ENCODE results near the gene HK2.

HK2 gene

GRCh38 chr2:74873012-74873665 lies 39.2 kb downstream of the HK2 start:
- H3K27ac Mint-ChIP-seq, result no peak overlapping the region
- DNase-seq (ENCODE audit: low spot score in 2 of 2) (no peak), ATAC-seq (ENCODE audit: low read depth) (no peak)
- no peaks in the 10 kb centered on the region for H3K9me3 Mint-ChIP-seq
- H3K27me3 Mint-ChIP-seq, result no peaks in the 10 kb centered on the region
- no peak overlapping the region for H3K4me3 Mint-ChIP-seq
- H3K4me1 Mint-ChIP-seq, result no peaks in the 10 kb centered on the region
- H3K36me3 Mint-ChIP-seq, result peaks cover 10% of the 10 kb centered on the region

DNA sequence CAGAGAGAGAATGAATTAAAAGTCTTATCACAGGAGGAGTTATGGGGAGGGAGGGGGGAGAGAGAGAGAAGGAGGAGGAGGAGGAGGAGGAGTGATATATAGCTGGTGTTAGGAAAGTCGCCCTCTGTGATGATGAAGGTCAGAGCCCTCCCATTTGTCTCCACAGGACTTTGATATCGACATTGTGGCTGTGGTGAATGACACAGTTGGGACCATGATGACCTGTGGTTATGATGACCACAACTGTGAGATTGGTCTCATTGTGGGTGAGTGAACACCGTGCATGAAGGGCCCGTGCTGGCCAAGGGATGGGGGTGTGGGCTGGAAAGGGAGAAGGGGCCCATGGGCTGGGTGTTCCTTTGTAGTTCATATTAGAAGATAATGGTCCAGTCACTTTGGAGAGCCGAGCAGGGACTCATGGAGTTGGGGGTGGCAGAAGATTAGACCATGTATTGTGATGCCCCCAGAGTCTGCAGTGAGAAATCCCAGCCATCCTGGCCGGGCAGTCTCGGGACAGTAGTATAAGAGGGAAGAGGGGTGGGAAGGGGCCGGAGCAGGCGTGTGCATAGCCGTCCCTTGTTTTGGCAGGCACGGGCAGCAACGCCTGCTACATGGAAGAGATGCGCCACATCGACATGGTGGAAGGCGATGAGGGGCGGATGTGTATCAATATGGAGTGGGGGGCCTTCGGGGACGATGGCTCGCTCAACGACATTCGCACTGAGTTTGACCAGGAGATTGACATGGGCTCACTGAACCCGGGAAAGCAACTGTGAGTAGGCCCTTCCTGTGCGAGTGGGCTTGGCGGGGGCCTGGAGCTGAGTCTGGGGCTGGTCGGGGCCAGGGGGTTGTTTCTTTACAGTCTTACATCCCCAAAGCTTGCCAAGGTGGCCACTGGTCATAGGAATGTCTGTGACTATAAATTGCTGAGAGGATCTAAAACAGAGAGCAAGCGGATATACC lies 40.0 kb downstream of the HK2 start:
- H3K27me3 Mint-ChIP-seq, result no peaks in the 10 kb centered on the region
- no peak for ATAC-seq (ENCODE audit: low read depth)

GRCh38 chr2:74876081-74876886 lies 42.4 kb downstream of the HK2 start:
- DNase-seq (ENCODE audit: low spot score in 2 of 2) (peak; percentile 43 to 76), ATAC-seq (ENCODE audit: low read depth) (peak; percentile 88)
- H3K27me3 Mint-ChIP-seq, result no peaks in the 10 kb centered on the region
- no peaks in the 10 kb centered on the region for H3K4me1 Mint-ChIP-seq
- peaks cover 11% of the 10 kb centered on the region for H3K36me3 Mint-ChIP-seq
- peak overlapping the region; percentile 51 for H3K27ac Mint-ChIP-seq
- H3K9me3 Mint-ChIP-seq, result no peaks in the 10 kb centered on the region
- no peak overlapping the region for H3K4me3 Mint-ChIP-seq

More for the DNA sequence above, 40.0 kb downstream of the HK2 start:
- Mint-ChIP-seq H3K27ac (no peak overlapping the region), H3K36me3 (peaks cover 6% of the 10 kb centered on the region), H3K4me1 (no peaks in the 10 kb centered on the region), H3K4me3 (no peak overlapping the region), H3K9me3 (no peaks in the 10 kb centered on the region)
- DNase-seq (ENCODE audit: low spot score in 2 of 2), result no peak

DNA sequence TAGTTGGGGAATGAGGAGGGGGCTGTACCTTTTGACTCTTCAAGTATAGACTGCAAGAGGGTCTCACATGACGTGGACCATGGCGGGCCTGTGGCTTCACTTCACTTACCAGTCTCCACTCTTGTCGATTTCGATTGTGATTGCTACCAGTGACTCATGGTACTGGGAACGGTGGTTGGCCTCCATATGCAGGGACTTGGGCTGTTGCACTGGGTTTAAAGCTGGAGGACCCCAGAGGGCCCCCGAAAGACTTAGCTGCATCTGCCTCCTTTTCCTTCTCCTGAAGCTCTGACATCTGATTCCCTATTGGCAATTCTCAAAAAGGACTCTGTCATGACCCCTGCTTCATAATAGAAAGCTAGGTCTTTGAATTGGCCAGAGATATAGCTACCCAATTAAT lies 43.4 kb downstream of the HK2 start:
- no peaks in the 10 kb centered on the region for H3K9me3 Mint-ChIP-seq
- no peaks in the 10 kb centered on the region for H3K4me1 Mint-ChIP-seq
- no peaks in the 10 kb centered on the region for H3K27me3 Mint-ChIP-seq
- no peak overlapping the region for H3K4me3 Mint-ChIP-seq
- H3K36me3 Mint-ChIP-seq, result peaks cover 13% of the 10 kb centered on the region
- no peak for DNase-seq (ENCODE audit: low spot score in 2 of 2)
- no peak overlapping the region for H3K27ac Mint-ChIP-seq
- ATAC-seq (ENCODE audit: low read depth), result no peak

GRCh38 chr2:74877781-74878433 lies 44.0 kb downstream of the HK2 start:
- Mint-ChIP-seq H3K4me3 (no peak overlapping the region), H3K27me3 (no peaks in the 10 kb centered on the region), H3K4me1 (no peaks in the 10 kb centered on the region), H3K27ac (no peak overlapping the region), H3K9me3 (no peaks in the 10 kb centered on the region), H3K36me3 (peaks cover 13% of the 10 kb centered on the region)
- no peak for DNase-seq (ENCODE audit: low spot score in 2 of 2)
- no peak for ATAC-seq (ENCODE audit: low read depth)

DNA sequence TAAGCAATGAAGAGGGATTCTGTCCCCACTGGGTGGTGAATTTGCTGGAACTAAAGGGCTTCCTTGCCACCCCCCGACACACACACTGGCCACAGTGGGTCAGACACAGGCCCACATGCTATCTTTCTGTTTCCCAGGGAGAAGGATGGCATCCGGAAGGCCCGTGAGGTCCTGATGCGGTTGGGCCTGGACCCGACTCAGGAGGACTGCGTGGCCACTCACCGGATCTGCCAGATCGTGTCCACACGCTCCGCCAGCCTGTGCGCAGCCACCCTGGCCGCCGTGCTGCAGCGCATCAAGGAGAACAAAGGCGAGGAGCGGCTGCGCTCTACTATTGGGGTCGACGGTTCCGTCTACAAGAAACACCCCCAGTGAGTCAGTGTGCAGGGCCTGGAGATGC lies 44.6 kb downstream of the HK2 start:
- ATAC-seq (ENCODE audit: low read depth) (no peak), DNase-seq (ENCODE audit: low spot score in 2 of 2) (no peak)
- Mint-ChIP-seq H3K4me1 (no peaks in the 10 kb centered on the region), H3K27me3 (no peaks in the 10 kb centered on the region), H3K4me3 (no peak overlapping the region), H3K27ac (no peak overlapping the region), H3K9me3 (no peaks in the 10 kb centered on the region), H3K36me3 (peaks cover 15% of the 10 kb centered on the region)

- peaks cover 18% of the 10 kb centered on the region for H3K36me3 Mint-ChIP-seq
- H3K4me1 Mint-ChIP-seq, result no peaks in the 10 kb centered on the region
- no peak overlapping the region for H3K27ac Mint-ChIP-seq
- H3K27me3 Mint-ChIP-seq, result no peaks in the 10 kb centered on the region
- ATAC-seq (ENCODE audit: low read depth) (no peak), DNase-seq (ENCODE audit: low spot score in 2 of 2) (no peak)
- H3K9me3 Mint-ChIP-seq, result no peaks in the 10 kb centered on the region
- H3K4me3 Mint-ChIP-seq, result no peak overlapping the region
Observed at GRCh38 chr2:74880054-74880728, 46.3 kb downstream of the HK2 start.

DNA sequence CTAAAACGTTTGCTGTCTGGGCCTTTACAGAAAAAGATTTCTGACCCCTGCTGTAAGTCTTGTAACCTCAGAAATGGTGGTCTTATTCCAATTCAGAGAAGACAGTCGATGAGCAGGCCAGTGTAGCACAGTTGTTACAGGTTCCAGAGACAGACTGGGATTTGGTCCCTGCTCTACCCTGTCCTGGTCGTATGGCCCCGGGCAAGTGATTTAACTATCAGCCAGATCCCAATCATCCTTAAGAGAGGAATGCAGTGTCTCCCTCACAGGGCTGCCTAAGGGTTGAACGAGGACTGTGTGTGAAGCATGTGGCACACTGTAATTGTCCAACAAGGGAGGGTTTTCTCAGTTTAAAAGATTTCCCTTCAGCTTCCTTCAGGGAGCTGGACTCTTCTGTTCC lies 47.2 kb downstream of the HK2 start:
- DNase-seq (ENCODE audit: low spot score in 2 of 2) (no peak), ATAC-seq (ENCODE audit: low read depth) (no peak)
- Mint-ChIP-seq H3K27me3 (no peaks in the 10 kb centered on the region), H3K4me3 (no peak overlapping the region), H3K36me3 (peaks cover 22% of the 10 kb centered on the region), H3K4me1 (no peaks in the 10 kb centered on the region), H3K9me3 (no peaks in the 10 kb centered on the region), H3K27ac (no peak overlapping the region)

DNA sequence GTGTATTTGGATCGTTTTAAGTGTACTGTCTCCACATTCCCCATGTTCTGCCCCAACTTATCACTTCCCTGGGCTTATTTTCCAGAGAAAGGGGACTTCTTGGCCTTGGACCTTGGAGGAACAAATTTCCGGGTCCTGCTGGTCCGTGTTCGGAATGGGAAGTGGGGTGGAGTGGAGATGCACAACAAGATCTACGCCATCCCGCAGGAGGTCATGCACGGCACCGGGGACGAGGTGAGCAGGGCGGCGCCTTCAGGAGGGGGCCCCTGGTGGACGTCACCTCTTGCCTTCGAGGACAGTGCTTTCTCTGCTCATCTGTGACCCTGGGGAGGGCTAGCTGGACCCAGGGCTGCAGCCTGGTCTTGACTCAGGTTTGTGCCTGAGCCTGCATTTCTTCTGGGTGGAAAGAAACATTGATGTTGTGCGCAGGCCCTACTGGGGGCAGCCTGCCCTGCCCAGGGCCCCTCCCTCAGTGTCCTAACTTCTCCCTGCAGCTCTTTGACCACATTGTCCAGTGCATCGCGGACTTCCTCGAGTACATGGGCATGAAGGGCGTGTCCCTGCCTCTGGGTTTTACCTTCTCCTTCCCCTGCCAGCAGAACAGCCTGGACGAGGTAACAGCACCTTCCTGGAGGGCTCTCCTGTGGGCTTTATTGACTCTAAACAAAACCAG lies 47.8 kb downstream of the HK2 start:
- ATAC-seq (ENCODE audit: low read depth) (no peak), DNase-seq (ENCODE audit: low spot score in 2 of 2) (no peak)
- H3K36me3 Mint-ChIP-seq, result peaks cover 24% of the 10 kb centered on the region
- H3K4me3 Mint-ChIP-seq, result no peak overlapping the region
- H3K27ac Mint-ChIP-seq, result no peak overlapping the region
- H3K4me1 Mint-ChIP-seq, result no peaks in the 10 kb centered on the region
- no peaks in the 10 kb centered on the region for H3K9me3 Mint-ChIP-seq
- no peaks in the 10 kb centered on the region for H3K27me3 Mint-ChIP-seq

- no peaks in the 10 kb centered on the region for H3K4me1 Mint-ChIP-seq
- peaks cover 24% of the 10 kb centered on the region for H3K36me3 Mint-ChIP-seq
- no peak overlapping the region for H3K27ac Mint-ChIP-seq
- H3K27me3 Mint-ChIP-seq, result no peaks in the 10 kb centered on the region
- no peak overlapping the region for H3K4me3 Mint-ChIP-seq
- no peak for ATAC-seq (ENCODE audit: low read depth)
- no peak for DNase-seq (ENCODE audit: low spot score in 2 of 2)
- no peaks in the 10 kb centered on the region for H3K9me3 Mint-ChIP-seq
Observed at GRCh38 chr2:74882299-74882687, 48.4 kb downstream of the HK2 start.

GRCh38 chr2:74883011-74883410 lies 49.1 kb downstream of the HK2 start:
- Mint-ChIP-seq H3K27ac (peak overlapping the region; percentile 21), H3K36me3 (peaks cover 28% of the 10 kb centered on the region), H3K27me3 (no peaks in the 10 kb centered on the region)

GRCh38 chr2:74884118-74884762 lies 50.3 kb downstream of the HK2 start:
- no peak overlapping the region for H3K4me3 Mint-ChIP-seq
- H3K27me3 Mint-ChIP-seq, result no peaks in the 10 kb centered on the region
- DNase-seq (ENCODE audit: low spot score in 2 of 2) (no peak), ATAC-seq (ENCODE audit: low read depth) (no peak)
- no peaks in the 10 kb centered on the region for H3K9me3 Mint-ChIP-seq
- H3K36me3 Mint-ChIP-seq, result peaks cover 31% of the 10 kb centered on the region
- H3K4me1 Mint-ChIP-seq, result no peaks in the 10 kb centered on the region
- H3K27ac Mint-ChIP-seq, result no peak overlapping the region

More at GRCh38 chr2:74883011-74883410, 49.1 kb downstream of the HK2 start:
- Mint-ChIP-seq H3K4me1 (no peaks in the 10 kb centered on the region), H3K9me3 (no peaks in the 10 kb centered on the region), H3K4me3 (no peak overlapping the region)
- DNase-seq (ENCODE audit: low spot score in 2 of 2) (no peak), ATAC-seq (ENCODE audit: low read depth) (no peak)

All from memory B cell (primary cell).